Endothelial cell of umbilical vein (primary cell): ENCODE data around the gene DGUOK. TPM values are rescaled to one million over a fixed set of nuclear protein-coding genes. Genes with fewer than 3 reads are reported as not detected.

Source experiments
- BruUV-seq: library from RNA; stranded (reverse); fragments of 400-500 nt; replicated peaks from 2 replicates; lab custom pipeline; 2021; lab: Mats Ljungman, UMichigan
- CTCF ChIA-PET: fragments of 300-600, 350-600 bp; sonication (Branson Sonifier 250); formaldehyde crosslinking; loops from one replicate; lab custom pipeline; 2021; ENCODE audit warnings: antibody characterized with exemption, inconsistent platforms; lab: Charles Lee
- POLR2A ChIA-PET: fragments of 300-600, 350-600 bp; sonication (Branson Sonifier 250); formaldehyde crosslinking; loops from one replicate; lab custom pipeline; 2021; ENCODE audit warnings: antibody characterized with exemption, inconsistent platforms; lab: Charles Lee
- DNase-seq: peaks from one replicate; pipeline ENCODE4 v3.0.0-alpha.2; 2011; ENCODE audit warnings: low read depth, low spot score
- FAIRE-seq: peaks from 2 replicates; lab custom pipeline; 2011; peaks lifted over from hg19 to GRCh38; lab: Jason Lieb, UNC
- H2AFZ ChIP-seq: 2 replicates; pipeline ENCODE4 v1.6.0; 2012; ENCODE audit warnings: low read depth, low read length, control low read depth, inconsistent platforms
- H3K27ac ChIP-seq: 2 replicates; pipeline ENCODE4 v1.5.1; 2011; ENCODE audit warnings: low read depth, mild to moderate bottlenecking, control low read depth, low read length, moderate library complexity; ENCODE audit not compliant: insufficient read depth
- H3K27me3 ChIP-seq, 2 experiments: 2 replicates each; pipeline versions ENCODE4 v1.6.0 to v1.6.1; 2011; ENCODE audit warnings: low read length in 2 of 2, mixed read lengths in 1 of 2; ENCODE audit not compliant: control insufficient read depth in 2 of 2, insufficient read depth in 2 of 2
- H3K36me3 ChIP-seq, 2 experiments: 2 replicates in 1 of 2; 3 replicates in 1 of 2; pipeline ENCODE4 v1.5.1; 2011; ENCODE audit warnings: low read length in 2 of 2, mild to moderate bottlenecking in 1 of 2, moderate library complexity in 1 of 2; ENCODE audit not compliant: control insufficient read depth in 2 of 2, insufficient read depth in 2 of 2; ENCODE audit errors: extremely low read depth in 1 of 2
- H3K4me1 ChIP-seq: 3 replicates; pipeline ENCODE4 v1.5.1; 2011; ENCODE audit warnings: mild to moderate bottlenecking, low read length; ENCODE audit not compliant: control insufficient read depth, insufficient read depth; ENCODE audit errors: extremely low read depth
- H3K4me2 ChIP-seq: 2 replicates; pipeline ENCODE4 v1.6.1; 2011; ENCODE audit warnings: low read length, control low read depth, mixed read lengths; ENCODE audit not compliant: insufficient read depth
- H3K4me3 ChIP-seq, 3 experiments: fragments of 200-600 bp in 1 of 3; sonication (generic), shearing (Covaris generic) in 1 of 3; replicated peaks in 1 of 3; 2 replicates each; pipeline ENCODE4 v1.5.1; 2011 to 2016; ENCODE audit warnings: control low read depth in 3 of 3, low read length in 3 of 3, mild to moderate bottlenecking in 2 of 3, inconsistent platforms in 1 of 3, low read depth in 1 of 3, moderate library complexity in 1 of 3; ENCODE audit not compliant: insufficient read depth in 1 of 3
- H3K79me2 ChIP-seq: 2 replicates; pipeline ENCODE4 v1.6.0; 2012; ENCODE audit warnings: low read length, inconsistent platforms; ENCODE audit not compliant: control insufficient read depth, insufficient read depth
- H3K9ac ChIP-seq: replicated peaks from 2 replicates; pipeline ENCODE3; 2011; ENCODE audit warnings: low read length, control low read depth; ENCODE audit not compliant: insufficient read depth; ENCODE audit errors: extremely low read depth
- H3K9me1 ChIP-seq: replicated peaks from 3 replicates; pipeline ENCODE4 v1.6.0; 2011; ENCODE audit warnings: mild to moderate bottlenecking, low read length; ENCODE audit not compliant: control insufficient read depth, insufficient read depth; ENCODE audit errors: extremely low read depth
- H3K9me3 ChIP-seq: replicated peaks from 2 replicates; pipeline ENCODE4 v1.5.1; 2012; ENCODE audit warnings: low read length, inconsistent platforms; ENCODE audit not compliant: control insufficient read depth, insufficient read depth
- H4K20me1 ChIP-seq: replicated peaks from 2 replicates; pipeline ENCODE3; 2011; ENCODE audit warnings: mild to moderate bottlenecking, low read length; ENCODE audit not compliant: control insufficient read depth, insufficient read depth; ENCODE audit errors: extremely low read depth
- CTCF ChIP-seq, 2 donors: IDR thresholded peaks; 1 replicate in 1 of 2; 2 replicates in 1 of 2; pipeline ENCODE4 v1.5.1; 2011; ENCODE audit warnings: low read length in 2 of 2, mild to moderate bottlenecking in 2 of 2, moderate library complexity in 2 of 2, control low read depth in 1 of 2, inconsistent platforms in 1 of 2, low read depth in 1 of 2; ENCODE audit not compliant: insufficient read depth in 1 of 2; ENCODE audit errors: extremely low read depth in 1 of 2
- EZH2 ChIP-seq: IDR thresholded peaks from 2 replicates; pipeline ENCODE4 v1.6.1; 2012; ENCODE audit warnings: borderline replicate concordance, low read depth, mild to moderate bottlenecking, moderate library complexity, low read length, inconsistent platforms; ENCODE audit not compliant: severe bottlenecking
- FOS ChIP-seq: IDR thresholded peaks from 2 replicates; pipeline ENCODE4 v1.6.1; 2011; ENCODE audit warnings: mild to moderate bottlenecking, low read length, moderate library complexity, borderline replicate concordance; ENCODE audit not compliant: insufficient read depth
- GATA2 ChIP-seq: IDR thresholded peaks from 2 replicates; pipeline ENCODE4 v1.7.0; 2011; ENCODE audit warnings: low read depth, mild to moderate bottlenecking, moderate library complexity, mixed read lengths, low read length; ENCODE audit not compliant: insufficient read length, insufficient read depth
- JUN ChIP-seq: IDR thresholded peaks from 2 replicates; pipeline ENCODE4 v1.6.1; 2011; ENCODE audit warnings: borderline replicate concordance, low read depth; ENCODE audit not compliant: insufficient read length, insufficient read depth
- MAX ChIP-seq: IDR thresholded peaks from 2 replicates; pipeline ENCODE4 v1.6.1; 2011; ENCODE audit not compliant: insufficient read depth, insufficient read length
- MYC ChIP-seq: IDR thresholded peaks from one replicate; pipeline ENCODE4 v1.6.1; 2011; ENCODE audit warnings: mild to moderate bottlenecking, low read depth, low read length
- POLR2A ChIP-seq: IDR thresholded peaks from 2 replicates; pipeline ENCODE4 v1.6.1; 2012; ENCODE audit warnings: low read depth, mild to moderate bottlenecking, control low read depth, low read length
- POLR2AphosphoS5 ChIP-seq: IDR thresholded peaks from 2 replicates; pipeline ENCODE4 v1.6.1; 2012; ENCODE audit warnings: low read depth, mild to moderate bottlenecking, control low read depth, low read length, moderate library complexity; ENCODE audit not compliant: insufficient read depth
- dilution Hi-C: fragments of 300-500 bp; cut with MboI; formaldehyde crosslinking; loops from one replicate; pipeline ENCODE4 v1.15.0; 2019; ENCODE audit warnings: low sequenced_read_pairs; ENCODE audit not compliant: extremely low pct_ligation_motif_present
- intact Hi-C: fragments of 100-400 bp; cut with micrococcal nuclease; formaldehyde crosslinking; loops from one replicate; pipeline ENCODE4 v1.10.0; 2022
- polyA plus RNA-seq, 4 experiments: library from polyadenylated mRNA; depleted of rRNA in 3 of 4; stranded (reverse) in 3 of 4; unstranded in 1 of 4; fragments of >200 nt; gene quantifications; 2 replicates each; pipeline versions ENCODE4 v1.2.1 to v1.2.3, GENCODE V29; 2011 to 2012; ENCODE audit warnings: missing spikeins in 1 of 4
- total RNA-seq: library from RNA; stranded (reverse); gene quantifications from 2 replicates; pipeline ENCODE4 v1.2.3, GENCODE V29; 2021

DGUOK gene
- total and polyA plus RNA-seq, 2 donors (not counting 3 experiments of a cell fraction or from before 2014, with no cell fraction given), result 51.8 to 77.5 TPM

- Histone ChIP-seq H3K9ac (no peak overlapping the region), H3K27ac (no peak overlapping the region), H3K4me1 (no peaks in the 10 kb centered on the region), H3K79me2 (no peaks in the 10 kb centered on the region), H3K4me3 (no peak overlapping the region), H3K27me3 (peaks cover 15 to 28% of the 10 kb centered on the region in 2 experiments), H4K20me1 (no peaks in the 10 kb centered on the region), H3K9me1 (no peaks in the 10 kb centered on the region), H3K9me3 (no peaks in the 10 kb centered on the region), H3K4me2 (no peak overlapping the region), H2AFZ (no peak overlapping the region), H3K36me3 (no peaks in the 10 kb centered on the region)
- BruUV-seq, result no TSS peak
- intact Hi-C loops (no loop called here), dilution Hi-C loops (no loop called here)
- TF ChIP-seq MYC, result no peak
- no peak for TF ChIP-seq CTCF (IDR thresholded peaks at IDR 0.05; ENCODE audit: extremely low read depth in 1 of 2, insufficient read depth in 1 of 2, low read depth in 1 of 2, low read length in 2 of 2)
- TF ChIP-seq MAX, result no peak
- no peak for TF ChIP-seq POLR2AphosphoS5
- TF ChIP-seq POLR2A, result no peak
- TF ChIP-seq FOS, result no peak
- TF ChIP-seq EZH2, result no peak
- TF ChIP-seq JUN, result no peak
- TF ChIP-seq GATA2, result no peak
- DNase-seq, result no peak
- POLR2A ChIA-PET, result no interaction called here
- CTCF ChIA-PET, result no interaction called here
- FAIRE-seq, result no peak
Measured at GRCh38 chr2:73918856-73919255, 7.8 kb upstream of the DGUOK start.
